GM12878 (cell line): ENCODE results near the gene TENT4B. TPM values are rescaled to one million over a fixed set of nuclear protein-coding genes. Genes with fewer than 3 reads are reported as not detected.

Experiments used
- ATAC-seq: fragments of 200-7000 bp; cut with Tn5 transposase; 3 replicates; pipeline ENCODE4 v1.9.1; 2020; ENCODE audit warnings: mild to moderate bottlenecking, moderate library complexity
- BruUV-seq: library from RNA; stranded (reverse); fragments of 400-500 nt; replicated peaks from 2 replicates; lab custom pipeline; 2021; lab: Mats Ljungman, UMichigan
- CTCF ChIA-PET: fragments of 300-600 bp; sonication (Branson Sonifier 250); formaldehyde crosslinking; extraction: SDS; loops from one replicate; lab custom pipeline; 2021; ENCODE audit warnings: inconsistent platforms; lab: Yijun Ruan, JAX
- POLR2A ChIA-PET: fragments of 350-600 bp; formaldehyde crosslinking; extraction: SDS; loops from one replicate; lab custom pipeline; 2021; ENCODE audit warnings: inconsistent platforms; lab: Charles Lee
- RAD21 ChIA-PET: fragments of 300-600 bp; sonication (Branson Sonifier 250); formaldehyde crosslinking; loops from one replicate; lab custom pipeline; 2023; ENCODE audit warnings: antibody characterized with exemption; ENCODE audit not compliant: unreplicated experiment; lab: Charles Lee
- SMC1A ChIA-PET: fragments of 300-600 bp; sonication (Branson Sonifier 250); formaldehyde crosslinking; loops from one replicate; lab custom pipeline; 2023; ENCODE audit not compliant: unreplicated experiment, uncharacterized antibody; lab: Charles Lee
- DNase-seq: peaks from one replicate; pipeline ENCODE4 v3.0.0-alpha.2; 2011; ENCODE audit warnings: low read depth, low spot score
- FAIRE-seq: peaks from 3 replicates; lab custom pipeline; 2011; peaks lifted over from hg19 to GRCh38; lab: Jason Lieb, UNC
- H2AFZ ChIP-seq: 2 replicates; pipeline ENCODE4 v1.6.0; 2011; ENCODE audit warnings: low read depth, low read length, control low read depth; ENCODE audit not compliant: control insufficient read depth
- H3K27ac ChIP-seq: 2 replicates; pipeline ENCODE4 v1.5.1; 2011; ENCODE audit warnings: control low read depth; ENCODE audit not compliant: control insufficient read depth, insufficient read depth
- H3K27me3 ChIP-seq, 2 experiments: replicated peaks in 1 of 2; 2 replicates each; pipeline versions ENCODE4 v1.6.0 to v1.6.1; 2011; ENCODE audit warnings: low read length in 1 of 2; ENCODE audit not compliant: control insufficient read depth in 2 of 2, insufficient read depth in 2 of 2
- H3K36me3 ChIP-seq, 2 experiments: 2 replicates each; pipeline ENCODE4 v1.5.1; 2011; ENCODE audit warnings: low read length in 1 of 2; ENCODE audit not compliant: control insufficient read depth in 2 of 2, insufficient read depth in 2 of 2
- H3K4me1 ChIP-seq: 2 replicates; pipeline ENCODE4 v1.6.1; 2011; ENCODE audit warnings: mild to moderate bottlenecking, low read length, moderate library complexity, mixed read lengths; ENCODE audit not compliant: control insufficient read depth, insufficient read depth
- H3K4me2 ChIP-seq: 2 replicates; pipeline ENCODE4 v1.6.0; 2011; ENCODE audit warnings: control low read depth; ENCODE audit not compliant: control insufficient read depth, insufficient read depth
- H3K4me3 ChIP-seq: fragments of 200-600 bp; sonication (generic); 2 replicates; pipeline ENCODE4 v1.5.1; 2016
- H3K79me2 ChIP-seq: 2 replicates; pipeline ENCODE4 v1.6.0; 2011; ENCODE audit warnings: low read length; ENCODE audit not compliant: control insufficient read depth, insufficient read depth
- H3K9ac ChIP-seq: 2 replicates; pipeline ENCODE4 v1.8.0; 2011; ENCODE audit warnings: low read length, control low read depth, mixed read lengths; ENCODE audit not compliant: control insufficient read depth, insufficient read depth
- H3K9me3 ChIP-seq: replicated peaks from 3 replicates; pipeline ENCODE4 v1.5.1; 2011; ENCODE audit warnings: mild to moderate bottlenecking, low read length; ENCODE audit not compliant: control insufficient read depth, insufficient read depth
- H4K20me1 ChIP-seq: 2 replicates; pipeline ENCODE4 v1.6.0; 2011; ENCODE audit not compliant: control insufficient read depth, insufficient read depth
- IKZF2 ChIP-seq, 2 experiments: fragments of 450-650 bp; IDR thresholded peaks; 2 replicates each; pipeline ENCODE4 v1.6.1; 2017; ENCODE audit warnings: mild to moderate bottlenecking in 2 of 2, moderate library complexity in 2 of 2
- TCF3 ChIP-seq: IDR thresholded peaks from 2 replicates; pipeline ENCODE4 v1.6.1; 2012; ENCODE audit warnings: low read depth, mild to moderate bottlenecking, low read length, borderline replicate concordance; ENCODE audit not compliant: insufficient read depth
- WGBS: methylation state at CpG from one replicate; pipeline ENCODE4 v1.1.6; 2016; ENCODE audit warnings: low lambda C conversion rate; ENCODE audit not compliant: insufficient replicate concordance, insufficient coverage; ENCODE audit errors: missing lambda C conversion rate; 5-methylcytosine and 5-hydroxymethylcytosine counted together
- in situ Hi-C: fragments of 300-500 bp; cut with MboI; formaldehyde crosslinking; loops from 9 replicates; pipeline ENCODE4 v1.14.3; 2018; ENCODE audit warnings: mixed read lengths
- intact Hi-C: fragments of 100-400 bp; cut with micrococcal nuclease; formaldehyde crosslinking; loops from one replicate; pipeline ENCODE4 v1.14.2; 2022; ENCODE audit not compliant: unreplicated experiment
- polyA plus RNA-seq, 11 experiments: library from polyadenylated mRNA; depleted of rRNA in 4 of 11; unstranded in 6 of 11; stranded (reverse) in 5 of 11; fragments of >200 nt; fragmentation: Nextera tagmentation in 4 of 11; fragmentation: Illumina TruSeq in 1 of 11; extraction: Ambion mirVana in 4 of 11; extraction: Trizol in 1 of 11; gene quantifications; 1 replicate in 1 of 11; 2 replicates in 10 of 11; pipeline versions ENCODE4 v1.2.1 to v1.2.3, GENCODE V29; 2011 to 2016; ENCODE audit warnings: inconsistent platforms in 2 of 11, missing spikeins in 2 of 11, low read depth in 1 of 11
- total RNA-seq, 4 experiments: library from RNA; depleted of rRNA in 3 of 4; stranded (reverse); fragments of >200 nt in 3 of 4; fragmentation: Illumina TruSeq in 1 of 4; extraction: Trizol in 1 of 4; gene quantifications; 2 replicates each; pipeline versions ENCODE4 v1.2.1 to v1.2.3, GENCODE V29; 2013 to 2021
- TF ChIP-seq, protein P1 (sequence below): fragments of 450-650 bp; IDR thresholded peaks from 2 replicates; pipeline ENCODE4 v1.6.1; 2016; ENCODE audit warnings: mild to moderate bottlenecking

The TENT4B gene
- total and polyA plus RNA-seq, 10 of the 15 experiments (the other 5 are each of a cell fraction or from before 2014, with no cell fraction given): 4.4 to 16.7 (median 10.8) TPM

DNA sequence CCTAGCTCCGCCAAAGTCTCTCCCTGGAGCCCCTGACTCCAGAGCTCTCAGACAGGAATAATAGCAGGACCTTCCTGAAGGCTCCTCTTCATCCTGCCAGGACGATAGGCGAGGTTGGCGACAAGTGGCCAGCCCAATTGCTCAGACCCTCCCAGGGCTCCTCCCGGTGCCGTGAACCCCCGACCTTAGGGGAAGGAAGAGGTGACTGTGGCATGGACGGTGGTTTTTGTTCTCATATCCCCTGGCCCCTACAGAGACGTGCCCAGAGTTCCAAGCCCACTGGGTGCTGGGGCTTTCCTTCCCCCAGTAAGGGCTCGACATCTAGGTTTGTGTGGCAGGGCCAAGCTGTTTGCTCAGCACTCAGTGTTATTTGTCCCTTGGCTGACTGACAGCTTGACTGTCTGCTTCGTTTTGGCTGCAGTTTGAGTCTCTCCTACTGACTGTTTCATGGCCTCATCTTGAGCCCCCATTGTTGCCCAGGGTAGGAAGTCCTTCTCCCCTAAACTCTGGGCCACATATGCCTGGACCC is 108.7 kb downstream of the TENT4B start:
- no peak overlapping the region for H3K9ac ChIP-seq
- no peaks in the 10 kb centered on the region for H3K36me3 ChIP-seq
- ChIA-PET RAD21 (interaction anchor here (2.2 kb wide), 1 partner anchor 13 kb away, joined by 6 read pairs; no protein-coding TSS in a partner anchor), CTCF (interaction anchor here (0.7 to 1.5 kb wide), 3 partner anchors 93 to 1621 kb away, joined by 3 to 4 read pairs (median 3); no protein-coding TSS in a partner anchor), POLR2A (interaction anchor here (1.0 kb wide), 1 partner anchor 13 kb away, joined by 3 read pairs; no protein-coding TSS in a partner anchor)
- H4K20me1 ChIP-seq: no peaks in the 10 kb centered on the region
- in situ Hi-C loops: no loop called here
- no peak overlapping the region for H3K4me2 ChIP-seq
- DNase-seq: no peak
- H3K27ac ChIP-seq: no peak overlapping the region
- BruUV-seq: no TSS peak
- peaks cover 5% of the 10 kb centered on the region for H3K79me2 ChIP-seq
- H3K9me3 ChIP-seq: no peaks in the 10 kb centered on the region; the same call in 2 of the 3 replicates
- TF ChIP-seq IKZF2 (IDR thresholded peaks at IDR 0.05) (no peak), TCF3 (no peak)
- TF ChIP-seq, protein P1, sequence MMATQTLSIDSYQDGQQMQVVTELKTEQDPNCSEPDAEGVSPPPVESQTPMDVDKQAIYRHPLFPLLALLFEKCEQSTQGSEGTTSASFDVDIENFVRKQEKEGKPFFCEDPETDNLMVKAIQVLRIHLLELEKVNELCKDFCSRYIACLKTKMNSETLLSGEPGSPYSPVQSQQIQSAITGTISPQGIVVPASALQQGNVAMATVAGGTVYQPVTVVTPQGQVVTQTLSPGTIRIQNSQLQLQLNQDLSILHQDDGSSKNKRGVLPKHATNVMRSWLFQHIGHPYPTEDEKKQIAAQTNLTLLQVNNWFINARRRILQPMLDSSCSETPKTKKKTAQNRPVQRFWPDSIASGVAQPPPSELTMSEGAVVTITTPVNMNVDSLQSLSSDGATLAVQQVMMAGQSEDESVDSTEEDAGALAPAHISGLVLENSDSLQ: peak; percentile 70
- TF ChIP-seq, all 136 proteins: peak for 1
- no peaks in the 10 kb centered on the region; a peak in 1 of 4 replicates for H3K27me3 ChIP-seq
- SMC1A ChIA-PET: interaction anchor here (1.4 to 1.5 kb wide), 2 partner anchors 11 to 14 kb away, joined by 4 read pairs; no protein-coding TSS in a partner anchor
- no peak overlapping the region for H2AFZ ChIP-seq
- FAIRE-seq (no peak), ATAC-seq (no peak)
- H3K4me1 ChIP-seq: peaks cover 28% of the 10 kb centered on the region
- H3K4me3 ChIP-seq: no peak overlapping the region
- WGBS: 36% methylated on average over 11 of the region's 11 CpGs
- intact Hi-C loops: no loop called here
